ENCODE measurements around the gene SLC22A8.

GRCh38 chr11:63012430-63012829 is 3.2 kb downstream of the SLC22A8 start:
- TF ChIP-seq, protein P1, sequence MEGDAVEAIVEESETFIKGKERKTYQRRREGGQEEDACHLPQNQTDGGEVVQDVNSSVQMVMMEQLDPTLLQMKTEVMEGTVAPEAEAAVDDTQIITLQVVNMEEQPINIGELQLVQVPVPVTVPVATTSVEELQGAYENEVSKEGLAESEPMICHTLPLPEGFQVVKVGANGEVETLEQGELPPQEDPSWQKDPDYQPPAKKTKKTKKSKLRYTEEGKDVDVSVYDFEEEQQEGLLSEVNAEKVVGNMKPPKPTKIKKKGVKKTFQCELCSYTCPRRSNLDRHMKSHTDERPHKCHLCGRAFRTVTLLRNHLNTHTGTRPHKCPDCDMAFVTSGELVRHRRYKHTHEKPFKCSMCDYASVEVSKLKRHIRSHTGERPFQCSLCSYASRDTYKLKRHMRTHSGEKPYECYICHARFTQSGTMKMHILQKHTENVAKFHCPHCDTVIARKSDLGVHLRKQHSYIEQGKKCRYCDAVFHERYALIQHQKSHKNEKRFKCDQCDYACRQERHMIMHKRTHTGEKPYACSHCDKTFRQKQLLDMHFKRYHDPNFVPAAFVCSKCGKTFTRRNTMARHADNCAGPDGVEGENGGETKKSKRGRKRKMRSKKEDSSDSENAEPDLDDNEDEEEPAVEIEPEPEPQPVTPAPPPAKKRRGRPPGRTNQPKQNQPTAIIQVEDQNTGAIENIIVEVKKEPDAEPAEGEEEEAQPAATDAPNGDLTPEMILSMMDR (IDR thresholded peaks at IDR 0.05) = no peak
- no peak for TF ChIP-seq EZH2 (IDR thresholded peaks at IDR 0.05; ENCODE audit: borderline replicate concordance, insufficient read depth, low read depth, low read length, poor library complexity, severe bottlenecking)
